ENCODE measurements around the gene CPNE9.

DNA sequence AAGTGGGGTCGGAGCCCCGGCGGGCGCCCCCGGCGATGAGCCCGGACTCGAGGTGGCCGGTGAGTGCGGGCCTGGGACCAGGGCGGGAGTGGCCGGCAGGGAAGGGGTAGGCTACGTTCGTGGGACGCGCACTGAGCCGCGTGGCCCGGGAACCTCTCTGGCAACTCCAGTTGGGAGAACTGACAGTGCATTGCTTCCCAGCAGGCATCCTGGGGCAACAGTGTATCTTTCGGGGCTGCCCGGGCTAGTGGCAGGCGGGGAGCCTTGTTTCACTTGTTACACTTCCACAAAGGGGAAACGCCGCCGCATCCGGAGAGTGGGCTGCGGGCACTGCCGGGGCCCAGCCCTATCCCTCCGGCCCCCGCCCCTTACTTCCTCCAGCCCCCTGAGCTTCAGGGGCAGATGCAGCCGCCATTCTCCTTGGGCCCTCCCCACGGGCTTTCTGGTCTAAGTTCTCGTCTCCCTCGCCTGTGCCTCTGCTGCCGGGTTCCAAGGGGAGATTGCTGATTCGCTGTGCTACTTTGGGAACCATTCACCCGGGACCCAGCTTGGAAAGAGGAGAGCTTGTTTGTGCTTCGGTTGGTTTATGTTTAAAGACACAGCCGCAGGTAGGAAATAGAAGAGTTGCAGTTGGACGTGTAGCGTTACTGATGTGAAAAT, 28.6 kb downstream of the CPNE9 start:
- TF ChIP-seq, protein P1, sequence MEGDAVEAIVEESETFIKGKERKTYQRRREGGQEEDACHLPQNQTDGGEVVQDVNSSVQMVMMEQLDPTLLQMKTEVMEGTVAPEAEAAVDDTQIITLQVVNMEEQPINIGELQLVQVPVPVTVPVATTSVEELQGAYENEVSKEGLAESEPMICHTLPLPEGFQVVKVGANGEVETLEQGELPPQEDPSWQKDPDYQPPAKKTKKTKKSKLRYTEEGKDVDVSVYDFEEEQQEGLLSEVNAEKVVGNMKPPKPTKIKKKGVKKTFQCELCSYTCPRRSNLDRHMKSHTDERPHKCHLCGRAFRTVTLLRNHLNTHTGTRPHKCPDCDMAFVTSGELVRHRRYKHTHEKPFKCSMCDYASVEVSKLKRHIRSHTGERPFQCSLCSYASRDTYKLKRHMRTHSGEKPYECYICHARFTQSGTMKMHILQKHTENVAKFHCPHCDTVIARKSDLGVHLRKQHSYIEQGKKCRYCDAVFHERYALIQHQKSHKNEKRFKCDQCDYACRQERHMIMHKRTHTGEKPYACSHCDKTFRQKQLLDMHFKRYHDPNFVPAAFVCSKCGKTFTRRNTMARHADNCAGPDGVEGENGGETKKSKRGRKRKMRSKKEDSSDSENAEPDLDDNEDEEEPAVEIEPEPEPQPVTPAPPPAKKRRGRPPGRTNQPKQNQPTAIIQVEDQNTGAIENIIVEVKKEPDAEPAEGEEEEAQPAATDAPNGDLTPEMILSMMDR (IDR thresholded peaks at IDR 0.05) = no peak
- TF ChIP-seq POLR2A (IDR thresholded peaks at IDR 0.05; ENCODE audit: low read depth) = no peak
- TF ChIP-seq EP300 (IDR thresholded peaks at IDR 0.05) = no peak
- TF ChIP-seq POLR2AphosphoS5 (IDR thresholded peaks at IDR 0.05) = no peak
